Vein endothelial cell (primary cell): ENCODE results near the gene LRCH1. TPM values are rescaled to one million over a fixed set of nuclear protein-coding genes. Genes with fewer than 3 reads are reported as not detected.

Experiments
- small RNA-seq: library from RNA; depleted of rRNA; stranded (forward); fragments of <200 nt; gene quantifications from one replicate; pipeline ENCODE3, GENCODE V24; 2012
- total RNA-seq: library from RNA; depleted of rRNA; stranded (reverse); fragments of >200 nt; gene quantifications from 2 replicates; pipeline ENCODE4 v1.2.3, GENCODE V29; 2012

LRCH1 gene, protein sequence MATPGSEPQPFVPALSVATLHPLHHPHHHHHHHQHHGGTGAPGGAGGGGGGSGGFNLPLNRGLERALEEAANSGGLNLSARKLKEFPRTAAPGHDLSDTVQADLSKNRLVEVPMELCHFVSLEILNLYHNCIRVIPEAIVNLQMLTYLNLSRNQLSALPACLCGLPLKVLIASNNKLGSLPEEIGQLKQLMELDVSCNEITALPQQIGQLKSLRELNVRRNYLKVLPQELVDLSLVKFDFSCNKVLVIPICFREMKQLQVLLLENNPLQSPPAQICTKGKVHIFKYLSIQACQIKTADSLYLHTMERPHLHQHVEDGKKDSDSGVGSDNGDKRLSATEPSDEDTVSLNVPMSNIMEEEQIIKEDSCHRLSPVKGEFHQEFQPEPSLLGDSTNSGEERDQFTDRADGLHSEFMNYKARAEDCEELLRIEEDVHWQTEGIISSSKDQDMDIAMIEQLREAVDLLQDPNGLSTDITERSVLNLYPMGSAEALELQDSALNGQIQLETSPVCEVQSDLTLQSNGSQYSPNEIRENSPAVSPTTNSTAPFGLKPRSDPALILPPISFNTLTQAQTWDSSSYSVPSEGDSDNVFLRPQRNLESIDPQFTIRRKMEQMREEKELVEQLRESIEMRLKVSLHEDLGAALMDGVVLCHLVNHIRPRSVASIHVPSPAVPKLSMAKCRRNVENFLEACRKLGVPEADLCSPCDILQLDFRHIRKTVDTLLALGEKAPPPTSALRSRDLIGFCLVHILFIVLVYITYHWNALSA
- total RNA-seq: 17.0 and 23.8 TPM in 2 replicates

DNA sequence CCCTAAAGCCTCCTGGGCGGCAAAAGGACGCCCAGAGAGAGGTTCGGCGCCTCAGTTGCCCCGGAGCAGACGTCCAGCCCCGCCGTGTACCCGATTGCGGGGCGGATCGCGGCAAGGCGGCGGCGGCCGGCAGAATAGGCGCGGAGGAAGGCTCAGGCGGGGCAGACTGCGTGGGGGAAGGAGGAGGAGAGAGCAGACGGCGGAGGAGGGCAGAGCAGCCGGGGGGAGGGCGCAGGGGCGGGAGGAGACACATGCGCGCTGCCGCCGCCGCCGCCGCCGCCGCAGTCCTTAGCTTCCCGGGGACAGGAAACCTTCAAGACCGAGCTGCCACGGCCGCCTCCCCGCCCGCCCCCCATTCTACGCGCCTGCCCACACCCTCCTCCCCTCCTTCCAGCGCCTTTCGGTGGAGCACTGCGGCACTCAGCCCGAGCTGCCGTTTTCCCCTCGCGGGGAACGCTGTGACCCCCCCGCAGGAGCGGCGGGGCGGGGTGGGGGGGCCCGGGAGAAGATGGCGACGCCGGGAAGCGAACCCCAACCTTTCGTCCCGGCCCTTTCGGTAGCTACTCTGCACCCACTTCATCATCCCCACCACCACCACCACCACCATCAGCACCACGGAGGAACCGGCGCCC, at the start of gene LRCH1:
TSS of gene LRCH1 (plus strand) at position 282 of the 632 bp plus-strand sequence. CDS start at position 509, 227 bp downstream.

GRCh38 chr13:46796515-46797474, 243.8 kb downstream of the LRCH1 start, which contains the start of gene ESD:
Gene ESD (minus strand): TSS chr13:46797161. CDS start chr13:46791413, 5,748 bp downstream.

Small RNAs within 50 kb of the gene (small RNA-seq; reads per million reads assigned to genes)
- not detected for gene AL359880.1

Other genes with a start within 250 kb of the LRCH1 start
- gene RUBCNL, start 165.9 kb upstream of the LRCH1 start, total RNA-seq: not detected in 2 replicates
- 96.4 and 96.9 TPM in 2 replicates for gene ESD, start 244.0 kb downstream of the LRCH1 start, total RNA-seq